ENCODE measurements around the gene NCBP3.
"Not testable (repeated sequence)": the region's sequence is repeated elsewhere in the genome, so short reads cannot be mapped to it uniquely, and the experiment has no call there.

Gene NCBP3

DNA sequence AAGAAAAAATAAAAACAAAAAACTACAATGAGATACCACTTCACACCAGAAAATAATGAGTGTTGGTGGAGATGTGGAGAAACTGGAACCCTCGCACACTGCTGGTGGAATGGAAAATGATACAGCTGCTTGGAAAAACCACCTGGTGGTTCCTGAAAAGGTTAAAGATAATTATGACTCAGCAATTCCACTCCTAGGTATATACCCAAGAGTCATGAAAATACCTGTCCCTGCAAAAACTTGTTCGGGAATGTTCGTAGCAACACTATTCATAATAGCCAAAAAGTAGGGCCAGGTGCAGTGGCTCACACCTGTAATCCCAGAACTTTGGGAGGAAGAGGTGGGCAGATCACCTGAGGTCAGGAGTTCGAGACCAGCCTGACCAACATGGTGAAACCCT, 36.9 kb downstream of the NCBP3 start:
- no peak for DNase-seq

GRCh38 chr17:3808701-3809100, 37.3 kb downstream of the NCBP3 start:
- DNase-seq: no peak

DNA sequence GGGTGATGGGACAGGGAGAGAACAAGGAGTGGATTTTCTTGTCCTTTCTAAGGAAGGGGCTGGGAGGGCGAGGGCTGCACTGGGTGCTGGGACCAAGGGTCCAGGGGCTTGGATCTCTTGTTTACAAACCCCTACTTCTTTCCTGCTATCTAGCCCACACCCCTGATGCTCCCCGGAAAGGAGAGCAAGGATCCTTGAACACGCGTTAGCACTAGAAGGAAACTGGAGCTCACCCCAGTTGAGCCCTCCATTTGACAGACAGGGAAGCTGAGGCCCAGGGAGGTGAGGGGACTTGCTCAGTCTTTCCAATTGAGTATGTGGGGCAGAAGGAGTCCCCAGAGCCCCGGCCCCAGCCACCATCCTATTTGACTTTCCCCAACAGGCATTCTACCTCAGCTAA, 40.5 kb downstream of the NCBP3 start:
- no peak for DNase-seq

DNA sequence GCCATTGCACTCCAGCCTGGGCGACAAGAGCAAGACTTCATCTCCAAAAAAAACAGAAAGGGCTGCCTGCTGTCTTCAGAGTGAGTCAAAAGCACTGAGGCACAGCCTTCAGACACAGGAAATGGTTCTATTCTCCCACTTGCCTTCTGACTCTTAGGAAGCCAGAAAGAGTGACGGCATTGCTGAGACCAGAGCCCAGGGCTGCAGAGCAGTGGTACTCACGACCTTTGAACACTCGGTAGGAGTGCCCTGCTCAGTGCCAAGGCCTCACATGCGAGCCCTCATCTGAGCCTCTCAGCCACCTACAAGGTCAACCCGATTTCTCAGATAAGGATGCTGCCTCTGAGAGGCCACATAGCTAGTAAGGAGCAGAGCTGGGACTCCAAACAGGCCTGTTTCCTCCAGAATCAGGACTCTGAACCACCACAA, 41.5 kb downstream of the NCBP3 start:
- DNase-seq: peak in 1 of 5 experiments; percentile 57

DNA sequence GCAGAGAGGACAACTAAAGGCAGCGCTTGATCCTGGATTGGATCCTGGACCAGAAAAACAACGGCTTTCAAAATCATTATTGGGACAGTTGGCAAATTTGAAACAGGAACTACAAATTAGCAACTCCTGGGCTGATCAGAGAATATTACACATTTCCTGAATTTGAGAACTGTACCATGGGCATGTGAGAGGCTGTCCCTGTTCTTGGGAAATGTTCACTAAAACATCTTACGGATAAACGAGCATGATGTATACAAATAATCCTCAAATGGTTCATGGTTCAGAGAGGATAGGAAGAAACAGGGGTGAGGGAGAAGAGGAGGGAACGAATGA, 42.8 kb downstream of the NCBP3 start:
- DNase-seq: no peak

DNA sequence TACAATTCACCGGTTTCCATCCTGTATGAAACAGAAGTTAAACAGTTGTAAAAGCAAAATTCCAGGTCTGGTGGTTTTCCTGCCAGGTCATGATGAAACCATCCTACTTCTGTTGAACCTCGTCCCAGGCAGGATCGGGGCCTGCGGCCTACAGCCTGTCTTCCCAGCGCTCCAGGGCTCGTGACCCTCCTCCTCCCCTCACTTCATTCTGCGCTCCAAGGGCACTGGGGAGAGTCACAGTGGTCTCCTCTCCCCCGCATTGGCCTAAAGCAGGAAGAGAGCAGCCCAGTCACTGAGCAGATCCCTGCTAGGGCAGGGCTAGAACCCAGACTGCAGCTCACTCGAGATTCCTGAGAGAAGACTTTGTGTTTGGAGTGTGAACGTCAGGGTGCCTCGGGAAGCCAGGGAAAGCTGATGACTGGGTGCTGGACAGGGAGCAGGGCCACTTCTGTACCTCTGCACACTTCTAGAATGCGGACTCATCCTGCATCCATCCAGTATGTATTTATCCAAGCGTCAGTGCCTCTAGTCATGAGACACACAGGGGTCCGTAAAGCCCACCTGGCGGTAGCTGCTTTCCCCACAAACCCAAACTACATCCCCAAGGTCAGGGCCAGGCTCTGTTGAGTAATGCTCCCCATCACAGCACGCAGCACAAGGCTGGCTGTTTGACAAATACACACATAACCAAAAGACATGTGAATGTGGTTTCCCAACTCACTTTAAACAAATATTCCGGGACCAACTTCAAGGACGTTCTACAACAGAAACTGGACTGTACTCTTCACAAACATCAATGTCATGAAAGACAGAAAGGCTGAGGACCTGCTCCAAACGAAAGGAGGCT, 43.4 kb downstream of the NCBP3 start:
- no peak for DNase-seq

GRCh38 chr17:3801792-3802191, 44.3 kb downstream of the NCBP3 start:
- no peak for DNase-seq

DNA sequence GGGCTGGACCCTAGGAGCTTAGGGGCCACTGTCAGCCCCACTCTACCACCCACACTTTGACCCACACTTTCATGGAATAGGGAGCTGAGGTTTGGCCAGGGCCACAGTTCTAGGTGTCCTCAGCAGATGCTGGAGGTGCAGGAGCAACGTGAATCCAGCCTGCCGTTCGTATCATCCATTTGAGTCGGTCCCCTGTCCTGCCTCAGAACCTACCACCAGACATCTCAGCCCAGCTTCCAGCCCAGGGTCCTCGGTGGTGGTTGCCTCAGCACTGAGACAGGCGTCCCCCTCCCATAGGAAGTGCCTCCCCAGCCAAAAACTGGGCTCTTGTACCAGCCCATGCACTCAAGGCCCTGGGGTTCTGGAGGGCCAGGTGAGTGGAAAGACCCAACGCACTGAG, 44.7 kb downstream of the NCBP3 start:
- DNase-seq: no peak

- no peak for DNase-seq
Observed at GRCh38 chr17:3800362-3801271, 45.4 kb downstream of the NCBP3 start, which contains the start of gene ITGAE. ITGAE (minus strand) TSS chr17:3801188; CDS start chr17:3801144, 44 bp downstream.

GRCh38 chr17:3799181-3799945, 46.7 kb downstream of the NCBP3 start:
- DNase-seq: no peak

DNA sequence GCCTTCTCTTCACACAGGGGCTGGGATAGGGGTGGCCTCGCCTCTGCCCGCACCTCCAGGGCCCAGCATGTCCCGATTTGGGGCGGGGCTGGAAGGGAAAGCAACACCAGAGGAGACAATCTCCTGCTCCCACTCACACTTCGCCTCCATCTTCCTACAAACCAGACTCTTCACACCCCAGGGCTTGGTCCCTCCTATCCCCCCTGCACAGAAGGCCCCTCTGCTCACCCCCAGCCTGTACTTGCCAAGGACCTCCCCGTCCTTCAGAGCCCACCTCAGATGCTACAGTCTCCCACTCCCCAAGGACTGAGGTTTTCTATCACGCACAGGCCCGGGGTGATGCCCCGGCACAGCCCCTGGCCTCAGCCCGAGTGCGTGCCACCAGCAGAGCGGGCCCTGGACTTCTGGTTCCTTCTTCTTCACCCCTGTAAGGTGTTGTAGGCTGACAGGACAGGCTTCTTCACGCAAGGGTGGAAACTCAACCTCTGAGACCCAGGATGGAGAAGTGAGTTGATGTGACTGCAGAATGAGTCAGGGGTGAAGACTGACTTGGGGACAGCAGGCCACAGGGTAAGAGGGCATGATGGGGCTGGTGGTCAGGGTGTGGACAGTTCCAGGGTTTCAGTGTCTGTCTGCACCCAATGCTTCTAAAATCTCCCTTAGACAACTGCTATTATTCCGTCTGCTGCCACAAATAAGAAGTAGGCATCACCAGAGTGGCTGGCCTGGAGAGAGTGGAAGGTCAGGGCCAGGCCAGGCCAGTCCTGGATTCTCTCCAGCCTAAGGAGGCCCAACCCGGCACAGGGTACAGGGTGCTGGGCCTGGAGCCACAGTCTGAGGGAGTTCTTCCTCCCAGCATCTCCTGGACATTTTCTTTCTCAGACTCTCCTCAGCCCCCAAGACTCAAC, 47.5 kb downstream of the NCBP3 start:
- DNase-seq: no peak

GRCh38 chr17:3796822-3797170, 49.2 kb downstream of the NCBP3 start:
- no peak for DNase-seq

DNA sequence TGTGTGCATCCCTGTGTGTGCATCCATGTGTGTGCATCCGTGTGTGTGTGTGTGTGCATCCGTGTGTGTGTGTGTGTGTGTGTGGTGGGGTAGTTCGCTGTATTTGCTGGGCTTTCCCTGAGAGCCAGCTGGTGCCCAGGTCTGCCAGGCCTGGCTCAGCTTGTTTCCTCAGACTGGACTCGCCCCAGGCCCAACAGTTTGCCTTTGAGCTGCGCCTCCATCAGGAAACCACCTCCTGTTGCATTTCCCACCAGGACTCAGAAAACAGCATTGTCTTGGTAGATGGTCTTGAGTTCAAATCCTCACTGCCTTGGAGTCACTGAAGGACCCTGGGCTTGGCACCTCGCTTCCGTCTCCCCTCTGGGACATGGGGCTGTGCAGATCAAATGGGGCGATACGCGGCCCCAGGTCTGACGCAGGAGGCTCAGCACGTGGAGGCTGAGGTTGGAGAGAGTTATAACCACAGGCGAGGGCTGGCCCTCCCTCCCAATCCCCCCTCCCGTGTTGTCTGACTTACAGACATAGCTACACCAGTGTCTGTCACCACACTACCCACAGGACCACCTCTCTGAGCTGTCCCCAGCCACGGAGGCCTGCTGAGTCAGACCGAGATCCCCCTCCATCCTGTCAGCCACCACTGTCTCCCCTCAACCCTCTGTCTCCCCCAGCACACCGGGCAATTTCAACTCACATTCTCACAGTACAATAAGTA, 49.8 kb downstream of the NCBP3 start:
- peak; percentile 23 to 97 (median 55) for DNase-seq

- no peak for DNase-seq
Observed at GRCh38 chr17:3795390-3796102, 50.5 kb downstream of the NCBP3 start.

GRCh38 chr17:3794557-3795389, 51.3 kb downstream of the NCBP3 start:
- DNase-seq: peak in 1 of 5 experiments; percentile 94

DNA sequence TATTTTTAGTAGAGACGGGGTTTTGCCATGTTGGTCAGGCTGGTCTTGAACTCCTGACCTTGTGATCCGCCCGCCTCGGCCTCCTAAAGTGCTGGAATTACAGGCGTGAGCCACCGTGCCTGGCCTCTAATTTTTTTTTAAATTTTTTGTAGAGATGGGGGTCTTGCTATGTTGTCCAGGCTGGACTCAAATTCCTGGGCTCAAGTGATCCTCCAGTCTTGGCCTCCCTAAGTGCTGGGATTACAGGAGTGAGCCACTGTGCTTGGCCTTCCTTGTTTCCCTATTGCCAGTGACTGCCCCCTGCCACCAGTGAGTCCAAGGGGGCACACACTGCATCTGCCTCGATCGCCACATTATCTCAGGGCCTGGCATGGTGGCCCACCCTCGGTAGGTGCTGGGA, 51.9 kb downstream of the NCBP3 start:
- DNase-seq: not testable (repeated sequence)

DNA sequence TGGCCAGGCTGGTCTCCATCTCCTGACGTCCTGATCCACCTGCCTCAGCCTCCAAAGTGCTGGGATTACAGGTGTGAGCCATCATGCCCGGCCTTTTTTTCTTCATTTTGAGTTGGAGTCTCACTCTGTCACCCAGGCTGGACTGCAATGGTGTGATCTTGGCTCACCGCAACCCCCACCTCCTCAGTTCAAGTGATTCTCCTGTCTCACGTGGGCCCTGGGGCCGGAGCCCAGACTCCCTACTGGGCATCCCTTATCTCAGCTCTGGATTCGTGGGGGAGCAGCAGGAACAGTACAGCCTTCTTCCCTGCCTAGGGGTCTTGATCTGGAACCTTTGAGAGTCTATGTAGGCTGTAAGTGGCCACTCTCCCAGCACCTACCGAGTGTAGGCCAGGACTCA, 52.8 kb downstream of the NCBP3 start:
- not testable (repeated sequence) for DNase-seq

GRCh38 chr17:3792481-3792880, 53.6 kb downstream of the NCBP3 start:
- DNase-seq: no peak

GRCh38 chr17:3788200-3788599, 57.8 kb downstream of the NCBP3 start:
- DNase-seq: peak in 2 of 5 experiments; percentile 33 to 63

DNA sequence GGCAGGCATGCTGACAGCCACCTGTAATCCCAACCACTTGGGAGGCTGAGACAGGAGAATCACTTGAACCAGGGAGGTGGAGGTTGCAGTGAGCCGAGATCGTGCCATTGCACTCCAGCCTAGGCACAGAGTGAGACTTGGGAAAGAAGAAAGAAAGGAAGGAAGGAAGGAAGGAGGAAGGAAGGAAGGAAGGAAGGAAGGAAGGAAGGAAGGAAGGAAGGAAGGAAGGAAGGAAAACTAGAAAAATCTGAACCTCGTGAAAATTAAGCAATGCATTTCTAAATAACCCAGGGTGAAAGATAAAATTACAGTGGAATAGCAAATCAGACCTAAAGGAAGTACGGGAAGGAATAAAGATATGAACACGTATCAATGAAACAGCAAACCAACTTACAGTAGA, 60.7 kb downstream of the NCBP3 start:
- DNase-seq: not testable (repeated sequence)

All from T-helper 2 cell (primary cell).